Measurements from ENCODE around the gene NAXD.
"Not testable (repeated sequence)": the region's sequence is repeated elsewhere in the genome, so short reads cannot be mapped to it uniquely, and the experiment has no call there.

NAXD gene

DNA sequence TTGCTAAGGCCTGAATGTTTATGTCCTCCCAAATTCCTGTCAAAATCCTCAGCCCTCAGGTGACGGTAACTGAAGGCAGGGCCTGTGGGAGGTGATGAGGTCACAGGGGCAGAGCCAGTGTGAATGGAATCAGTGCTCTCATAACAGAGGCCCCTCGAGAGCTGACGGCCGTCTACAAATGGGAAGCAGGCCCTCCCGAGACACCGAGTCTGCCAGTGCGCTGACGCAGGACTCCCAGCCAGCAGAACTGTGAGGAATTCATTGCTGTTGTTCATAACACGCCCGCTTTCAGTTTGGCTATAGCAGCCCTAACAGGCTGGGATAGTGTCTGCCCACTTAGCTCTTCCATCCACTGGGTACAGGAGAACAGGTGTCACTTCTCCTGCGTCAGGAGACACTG, 49.3 kb downstream of the NAXD start:
- DNase-seq (ENCODE audit: low spot score): no peak

DNA sequence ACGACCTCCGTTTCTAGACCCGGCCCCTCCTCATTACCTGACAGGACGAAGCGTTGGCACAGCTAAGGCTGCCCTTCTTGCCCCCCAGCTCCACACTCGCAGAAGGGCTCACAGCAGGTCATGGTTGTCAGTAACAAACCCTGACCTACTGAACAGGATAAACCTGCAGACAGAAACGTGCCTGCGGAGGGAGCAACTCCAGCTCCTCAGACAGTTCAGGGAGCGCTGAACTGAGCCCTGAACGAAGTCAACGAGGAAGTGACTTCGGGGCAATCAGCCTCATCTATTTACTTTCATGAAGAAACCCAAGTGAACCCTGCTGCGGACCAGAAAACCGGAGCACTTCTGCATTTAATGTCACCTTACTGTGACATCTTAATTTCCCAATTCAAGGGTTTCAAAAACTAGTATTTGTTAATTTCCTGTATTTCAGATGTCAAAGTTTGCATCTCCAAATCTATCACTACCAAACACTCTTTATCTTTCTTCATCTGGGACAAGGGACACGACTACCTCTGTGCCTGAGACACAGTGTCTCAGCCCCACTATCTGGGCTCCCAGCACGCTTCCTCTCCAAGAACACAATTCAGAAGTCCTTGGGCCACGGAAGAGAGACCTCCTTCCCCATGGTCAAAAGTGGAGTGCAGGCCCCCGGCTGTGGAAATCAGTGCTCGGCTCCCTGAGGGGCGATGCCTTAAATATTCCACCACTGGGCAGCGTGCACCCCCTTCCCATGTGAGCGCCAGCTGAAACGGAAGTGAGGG, 50.3 kb downstream of the NAXD start:
- no peak for DNase-seq (ENCODE audit: low spot score)

DNA sequence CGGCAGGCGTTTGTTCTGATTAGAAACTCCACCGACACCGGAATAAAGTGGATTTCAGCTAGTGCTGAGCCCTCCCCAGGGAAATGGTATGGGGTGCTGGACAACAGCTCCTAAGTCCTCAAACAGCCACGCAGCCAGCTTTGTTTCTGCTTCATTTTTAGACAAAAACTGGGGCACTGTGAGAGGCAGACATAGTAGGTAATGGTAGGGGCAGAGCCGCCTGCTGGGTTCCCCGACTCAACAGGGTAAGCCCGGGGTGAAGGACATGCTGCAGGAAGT, 50.8 kb downstream of the NAXD start:
- DNase-seq (ENCODE audit: low spot score): no peak

DNA sequence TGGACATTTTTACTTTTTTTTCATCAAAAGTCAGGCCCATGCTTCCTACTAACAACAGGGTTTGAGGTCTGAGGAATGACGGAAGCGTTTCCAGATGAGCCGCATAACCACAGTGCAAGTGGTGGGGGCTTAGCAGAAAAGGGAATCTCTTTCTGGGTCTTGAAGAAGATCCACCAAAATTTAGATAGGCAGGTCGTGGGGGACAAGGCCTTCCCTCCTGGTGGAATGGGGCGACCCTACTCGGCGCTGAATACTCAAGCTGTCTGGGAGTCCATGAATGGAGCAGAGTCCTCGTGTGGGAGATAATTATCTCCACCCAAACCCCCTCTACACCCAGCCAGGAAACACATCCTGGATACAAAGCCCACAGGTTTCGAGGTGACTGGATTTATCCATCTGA, 53.7 kb downstream of the NAXD start:
- DNase-seq (ENCODE audit: low spot score): no peak

DNA sequence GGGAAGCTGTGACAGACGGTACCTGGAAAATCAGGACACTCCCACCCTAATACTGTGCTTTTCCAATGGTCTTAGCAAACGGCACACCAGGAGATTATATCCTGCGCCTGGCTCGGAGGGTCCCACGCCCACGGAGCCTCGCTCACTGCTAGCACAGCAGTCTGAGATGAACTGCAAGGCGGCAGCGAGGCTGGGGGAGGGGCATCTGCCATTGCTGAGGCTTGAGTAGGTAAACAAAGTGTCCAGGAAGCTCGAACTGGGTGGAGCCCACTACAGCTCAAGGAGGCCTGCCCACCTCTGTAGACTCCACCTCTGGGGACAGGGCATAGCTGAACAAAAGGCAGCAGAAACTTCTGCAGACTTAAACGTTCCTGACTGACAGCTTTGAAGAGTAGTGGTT, 54.5 kb downstream of the NAXD start:
- not testable (repeated sequence) for DNase-seq (ENCODE audit: low spot score)

DNA sequence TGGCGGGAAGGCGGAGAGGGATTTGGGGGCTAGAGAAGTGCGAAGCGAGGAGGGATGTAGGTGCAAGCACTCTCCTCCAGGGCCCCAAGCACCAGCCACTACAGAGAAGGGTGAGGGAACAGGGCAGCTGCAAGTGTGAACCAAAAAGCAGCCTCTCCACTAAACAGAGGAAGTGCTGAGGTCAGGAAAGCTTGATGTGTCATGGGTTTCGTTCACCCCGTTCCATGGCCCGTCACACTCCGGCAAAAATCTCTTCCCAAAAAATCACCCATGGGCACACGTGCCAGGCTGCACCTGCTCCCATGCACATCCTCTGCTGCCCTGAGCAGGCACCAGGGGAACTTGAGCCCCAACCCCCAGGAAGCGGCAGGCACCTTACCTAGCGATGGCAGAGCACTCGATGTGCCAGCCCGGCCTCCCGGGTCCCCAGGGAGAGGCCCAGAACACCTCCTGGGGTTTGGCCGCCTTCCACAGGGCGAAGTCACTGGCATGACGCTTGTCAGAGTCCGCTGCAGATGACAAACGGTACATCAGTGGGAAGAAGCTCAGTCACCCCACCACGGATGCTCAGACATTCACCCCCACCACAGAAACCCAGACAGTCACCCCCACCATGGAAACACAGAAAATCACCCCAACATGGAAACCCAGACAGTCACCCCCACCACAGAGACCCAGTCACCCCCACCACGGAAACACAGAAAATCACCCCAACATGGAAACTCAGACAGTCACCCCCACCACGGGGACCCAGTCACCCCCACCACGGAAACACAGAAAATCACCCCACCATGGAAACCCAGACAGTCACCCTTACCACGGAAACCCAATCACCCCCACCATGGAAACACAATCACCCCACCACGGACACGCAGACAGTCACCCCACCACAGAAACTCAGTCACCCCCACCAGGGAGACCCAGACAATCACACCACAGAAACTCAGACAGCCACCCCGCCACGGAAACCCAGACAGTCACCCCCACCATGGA, 61.5 kb downstream of the NAXD start:
- no peak for DNase-seq (ENCODE audit: low spot score)

DNA sequence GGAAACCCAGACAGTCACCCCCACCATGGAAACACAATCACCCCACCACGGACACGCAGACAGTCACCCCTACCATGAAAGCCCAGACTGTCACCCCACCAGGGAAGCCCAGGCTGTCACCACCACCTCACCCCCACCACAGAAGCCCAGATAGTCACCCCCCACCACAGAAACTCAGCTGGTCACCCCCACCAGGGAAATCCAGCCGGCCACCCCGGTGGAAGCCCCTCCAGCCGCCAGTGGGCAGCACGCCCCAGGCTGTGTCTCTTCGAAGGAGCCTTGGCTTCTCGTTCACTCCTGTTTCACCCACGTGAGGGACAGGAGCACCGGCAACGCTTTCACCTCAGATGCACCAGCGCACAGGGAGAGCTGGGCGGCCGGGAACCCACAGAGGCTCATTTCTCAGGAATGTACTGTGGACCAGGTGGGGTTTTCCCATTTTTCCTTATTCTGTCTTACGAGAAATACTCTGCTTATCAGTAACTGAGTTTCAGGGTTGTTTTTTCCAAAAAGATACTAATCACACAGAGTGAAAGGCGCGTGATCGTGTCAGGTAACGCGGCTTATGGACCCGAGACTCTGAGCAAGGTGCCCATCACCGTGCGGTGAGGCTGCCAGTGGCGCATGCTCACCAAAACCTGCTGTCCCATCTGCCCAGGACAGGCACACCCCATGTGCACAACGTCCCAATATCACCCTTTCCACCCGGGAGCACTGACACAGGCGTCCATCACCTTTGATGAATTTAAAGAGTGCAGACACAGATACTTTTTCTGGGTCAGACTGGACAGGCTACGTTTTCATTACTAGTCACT, 62.6 kb downstream of the NAXD start:
- no peak for DNase-seq (ENCODE audit: low spot score)

DNA sequence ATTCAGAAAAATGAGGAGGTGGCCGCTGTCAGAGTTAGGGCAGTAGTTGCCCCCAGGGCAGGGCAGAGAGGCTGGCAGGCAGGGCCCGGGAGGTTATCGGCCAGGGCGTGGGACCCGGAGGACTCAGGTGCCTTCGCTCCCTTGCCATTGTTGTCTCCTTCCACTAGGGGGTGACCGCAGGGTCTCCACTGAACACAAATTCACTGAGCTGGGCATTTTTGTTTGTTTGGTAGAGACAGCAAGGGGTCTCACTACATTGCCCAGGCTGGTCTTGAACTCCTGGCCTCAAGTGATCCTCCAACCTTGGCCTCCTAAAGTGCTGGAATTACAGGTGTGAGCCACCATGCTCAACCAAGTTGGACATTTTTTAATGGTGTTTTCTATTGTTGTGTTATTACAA, 65.5 kb downstream of the NAXD start:
- DNase-seq (ENCODE audit: low spot score): peak; percentile 38

DNA sequence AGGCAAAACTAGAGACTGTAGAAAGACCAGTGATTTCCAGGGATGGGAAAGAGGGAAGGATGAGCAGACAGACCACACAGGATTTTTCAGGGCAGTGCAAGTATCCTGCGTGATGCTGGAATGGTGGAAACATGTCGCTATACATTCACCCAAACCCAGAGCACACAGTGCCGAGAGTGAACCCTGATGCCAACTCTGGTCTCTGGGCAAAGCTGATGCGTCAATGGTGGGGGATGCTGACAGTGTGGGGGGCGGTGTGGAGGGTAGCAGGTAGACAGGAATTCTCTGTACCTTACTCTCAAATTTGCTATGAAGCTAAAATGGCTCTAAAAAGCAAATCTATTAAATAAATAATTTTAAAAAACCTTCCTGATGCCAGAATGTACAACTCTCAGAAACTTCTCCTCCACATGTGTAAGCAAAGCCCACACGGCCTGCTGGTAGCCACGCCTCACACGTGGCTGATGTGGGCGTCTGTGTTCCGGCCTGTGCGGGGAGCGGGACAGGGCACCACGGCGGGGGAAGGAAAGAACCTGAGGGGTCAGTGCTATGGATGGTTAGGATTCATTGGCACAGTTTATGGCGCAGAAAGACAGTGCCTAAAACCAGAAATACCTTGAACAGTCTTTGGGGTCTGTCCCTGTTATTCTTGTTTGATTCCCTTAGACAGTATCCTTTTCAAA, 66.7 kb downstream of the NAXD start:
- DNase-seq (ENCODE audit: low spot score): no peak

DNA sequence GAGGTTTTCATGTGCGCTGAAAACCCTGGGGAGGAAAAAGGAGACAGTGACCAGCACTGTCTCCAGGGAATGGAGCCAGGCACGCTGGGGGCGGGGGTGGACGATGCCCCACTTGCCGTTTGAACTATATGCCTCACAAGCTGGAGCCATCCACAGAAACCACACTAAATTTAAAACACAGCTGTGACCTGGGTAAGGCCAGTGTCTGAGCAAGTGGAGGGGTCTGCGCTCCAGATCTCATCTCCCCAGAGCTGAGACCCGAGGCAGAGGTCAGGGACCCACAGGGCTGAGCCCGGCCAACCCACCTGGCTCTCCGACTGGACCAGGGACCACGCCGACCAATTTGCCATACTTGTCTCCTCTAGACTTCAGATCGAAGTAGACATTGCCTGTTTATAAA, 67.4 kb downstream of the NAXD start:
- DNase-seq (ENCODE audit: low spot score): no peak

DNA sequence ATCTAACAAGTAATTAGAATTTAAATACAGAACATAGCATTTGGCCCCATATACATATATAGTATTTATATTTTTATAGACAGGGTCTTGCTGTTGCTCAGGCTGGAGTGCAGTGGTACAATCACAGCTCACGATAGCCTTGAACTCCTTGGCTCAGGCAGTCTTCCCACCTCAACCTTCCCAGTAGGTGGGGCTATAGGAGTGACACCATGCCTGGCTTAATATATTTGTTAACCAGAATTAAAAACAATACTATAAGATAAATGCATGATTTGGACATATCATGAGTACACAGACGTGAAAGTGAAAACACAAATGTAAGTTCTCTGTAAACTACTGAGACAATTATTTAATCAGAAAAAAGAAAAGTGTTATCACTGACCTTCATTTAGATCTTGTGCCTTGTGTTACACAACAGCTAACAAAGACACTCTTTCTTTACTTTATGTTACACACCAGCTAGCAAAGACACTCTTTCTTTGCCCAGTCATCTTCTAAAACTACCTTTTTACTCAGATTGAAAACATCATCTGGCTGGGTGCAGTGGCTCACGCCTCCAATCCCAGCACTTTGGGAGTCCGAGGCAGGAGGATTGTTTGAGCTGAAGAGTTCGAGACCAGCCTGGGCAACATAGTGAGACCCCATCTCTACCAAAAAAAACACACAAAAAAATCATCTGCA, 68.0 kb downstream of the NAXD start:
- peak; percentile 18 for DNase-seq (ENCODE audit: low spot score)

DNA sequence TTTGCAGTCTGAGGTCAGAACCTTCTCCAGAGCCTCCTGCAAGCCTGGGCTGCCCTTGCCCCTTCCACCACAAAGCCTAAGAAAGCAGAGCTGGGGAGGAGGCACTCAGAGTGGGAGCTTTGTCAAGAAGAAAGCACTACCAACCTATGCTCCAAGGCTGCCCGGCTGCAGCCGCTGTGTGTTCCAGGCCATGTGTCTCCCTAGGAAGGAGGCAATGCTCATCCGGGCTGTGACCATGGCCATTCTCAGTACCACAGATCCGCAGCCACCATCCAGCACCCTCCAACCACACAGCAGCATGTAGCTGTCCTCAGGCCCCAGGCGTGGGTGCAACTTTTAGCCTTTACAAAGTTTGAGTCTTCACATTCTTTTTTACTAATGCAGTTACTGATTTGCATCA, 68.6 kb downstream of the NAXD start:
- no peak for DNase-seq (ENCODE audit: low spot score)

DNA sequence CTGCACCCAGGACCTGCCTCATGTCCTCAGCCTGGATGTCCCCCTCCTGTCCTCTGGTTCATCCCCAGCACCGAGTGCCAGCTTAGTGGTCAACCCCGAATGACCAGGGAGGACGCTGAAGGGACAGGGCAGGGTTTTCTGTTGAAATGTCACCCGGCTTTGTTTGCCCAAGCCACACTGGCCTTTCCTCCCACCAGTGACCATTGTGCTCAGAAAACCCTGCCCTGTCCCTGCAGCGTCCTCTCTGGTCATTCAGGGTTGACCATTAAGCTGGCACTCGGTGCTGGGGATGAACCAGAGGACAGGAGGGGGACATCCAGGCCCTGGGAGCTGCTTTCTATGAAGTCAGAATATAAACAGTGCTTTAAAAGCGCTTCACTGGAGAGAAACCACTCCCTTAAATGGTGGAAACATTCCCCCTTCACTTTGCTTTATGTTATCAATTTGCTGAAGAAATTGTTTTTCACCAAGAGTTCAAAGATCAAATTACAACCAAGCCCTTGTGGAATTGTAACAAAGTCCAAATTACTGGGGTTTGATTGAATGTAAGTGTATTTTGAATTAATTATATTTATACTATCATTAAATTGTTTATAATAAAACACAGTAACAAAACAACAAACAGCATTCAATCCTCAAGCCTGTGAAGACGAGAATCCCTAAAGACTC, 69.2 kb downstream of the NAXD start:
- DNase-seq (ENCODE audit: low spot score): no peak

DNA sequence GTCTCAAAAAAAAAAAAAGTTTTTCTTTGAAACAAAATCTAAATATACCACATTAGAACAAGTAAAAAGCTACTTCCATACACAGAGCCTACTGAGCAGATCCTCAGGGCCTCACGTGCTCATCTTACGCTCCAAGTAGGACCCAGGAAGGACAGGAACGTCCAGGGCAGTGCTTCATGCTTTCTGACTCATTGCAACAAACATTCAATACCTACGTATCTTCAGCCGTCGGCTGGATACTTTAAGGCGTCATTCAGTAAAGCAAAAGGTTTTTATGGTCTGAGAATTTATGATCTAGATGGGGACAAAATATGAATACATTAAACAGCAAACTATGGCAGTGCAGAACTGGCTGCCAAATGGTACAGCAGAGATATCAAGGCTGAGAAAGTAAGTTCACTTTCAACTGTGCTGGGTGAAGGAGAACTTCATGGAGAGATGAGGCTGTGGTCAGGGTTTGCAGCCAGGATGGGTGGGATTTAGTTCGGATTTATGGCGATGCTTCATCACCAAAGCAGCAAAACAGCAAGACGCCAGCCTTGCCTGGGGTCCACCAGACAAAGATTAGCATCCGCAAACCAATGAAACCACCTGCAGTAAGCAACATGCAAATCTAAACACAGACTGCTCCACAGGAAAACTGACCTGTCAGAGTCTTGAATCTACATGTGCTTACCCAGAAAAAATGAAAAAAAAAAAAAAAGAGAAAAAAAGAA, 70.1 kb downstream of the NAXD start:
- DNase-seq (ENCODE audit: low spot score): no peak

DNA sequence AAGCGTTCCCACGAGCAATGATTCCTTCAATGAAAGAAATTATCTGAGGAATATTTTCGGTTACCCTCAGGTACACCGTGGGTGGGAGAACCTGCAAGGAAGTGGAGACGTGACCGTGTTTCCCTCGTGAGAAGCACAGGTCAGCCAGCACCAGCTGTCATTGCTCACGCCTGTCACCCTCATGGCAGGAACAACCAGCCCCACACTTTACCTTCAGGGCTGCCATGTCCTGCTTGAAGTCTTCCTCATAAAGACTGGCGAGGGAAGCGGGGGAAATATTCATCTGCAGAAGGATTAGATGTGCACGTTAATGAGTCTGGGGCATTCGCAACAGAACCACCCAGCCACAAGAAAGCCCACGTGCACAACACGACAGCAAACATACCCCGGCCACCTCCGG, 72.4 kb downstream of the NAXD start:
- DNase-seq (ENCODE audit: low spot score): no peak

DNA sequence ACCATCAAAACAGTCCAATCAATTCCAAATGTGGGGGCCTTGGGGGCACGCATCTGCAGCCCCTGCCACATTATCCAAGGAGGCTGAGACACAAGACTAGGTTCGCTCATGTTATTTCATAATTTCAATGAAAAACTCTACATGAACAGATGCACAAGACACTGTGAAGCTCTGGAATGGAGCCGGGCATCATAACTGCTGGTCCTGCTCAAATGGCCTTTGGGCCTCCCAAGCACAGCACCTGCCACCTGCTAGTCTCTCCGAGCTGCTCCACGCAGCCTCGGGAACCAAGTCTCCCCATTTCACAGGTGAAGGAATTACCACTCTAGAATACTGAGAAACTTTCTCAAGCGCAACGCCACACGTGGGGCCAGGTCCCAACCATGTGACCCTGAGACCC, 73.7 kb downstream of the NAXD start:
- no peak for DNase-seq (ENCODE audit: low spot score)
